ENCODE data around the gene DPP9.

DPP9 gene

DNA sequence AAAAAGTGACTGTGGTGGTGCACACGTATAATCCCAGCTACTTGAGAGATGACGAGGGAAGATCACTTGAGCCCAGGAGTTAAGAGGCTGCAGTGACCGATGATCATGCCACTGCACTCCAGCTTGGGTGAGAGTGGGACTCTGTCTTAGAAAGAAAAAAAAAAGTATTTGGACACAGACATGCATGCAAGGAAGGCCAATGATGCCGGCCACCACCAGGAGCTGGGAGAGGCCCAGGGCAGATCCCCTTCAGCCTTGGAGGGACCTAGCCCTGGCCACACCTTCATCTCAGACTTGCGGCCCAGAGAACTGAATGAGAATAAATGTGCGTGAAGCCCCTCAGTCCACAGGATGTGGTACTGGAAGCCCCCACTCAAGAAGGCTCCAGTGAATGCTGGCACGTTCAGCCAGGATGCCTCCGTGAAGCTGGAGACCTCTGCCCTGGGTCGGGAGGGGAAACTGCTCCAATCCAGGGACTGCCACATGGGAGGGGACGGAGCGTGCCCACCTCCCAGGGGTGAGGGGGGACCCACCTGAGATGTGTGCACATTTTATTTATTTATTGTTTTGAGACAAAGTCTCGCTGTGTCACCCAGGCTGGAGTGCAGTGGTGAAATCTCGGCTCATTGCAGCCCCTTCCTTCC is 69.7 kb downstream of the DPP9 start:
- DNase-seq = no peak

DNA sequence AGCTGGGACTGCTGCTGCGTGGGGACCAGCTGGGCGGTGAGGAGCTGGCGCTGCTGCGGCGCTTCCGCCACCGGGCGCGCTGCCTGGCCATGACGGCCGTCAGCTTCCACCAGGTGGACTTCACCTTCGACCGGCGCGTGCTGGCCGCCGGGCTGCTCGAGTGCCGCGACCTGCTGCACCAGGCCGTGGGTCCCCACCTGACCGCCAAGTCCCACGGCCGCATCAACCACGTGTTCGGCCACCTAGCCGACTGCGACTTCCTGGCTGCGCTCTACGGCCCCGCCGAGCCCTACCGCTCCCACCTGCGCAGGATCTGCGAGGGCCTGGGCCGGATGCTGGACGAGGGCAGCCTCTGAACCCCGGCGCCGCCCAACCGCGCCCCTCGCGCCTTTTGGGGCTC is 71.6 kb downstream of the DPP9 start:
- no peak for DNase-seq

DNA sequence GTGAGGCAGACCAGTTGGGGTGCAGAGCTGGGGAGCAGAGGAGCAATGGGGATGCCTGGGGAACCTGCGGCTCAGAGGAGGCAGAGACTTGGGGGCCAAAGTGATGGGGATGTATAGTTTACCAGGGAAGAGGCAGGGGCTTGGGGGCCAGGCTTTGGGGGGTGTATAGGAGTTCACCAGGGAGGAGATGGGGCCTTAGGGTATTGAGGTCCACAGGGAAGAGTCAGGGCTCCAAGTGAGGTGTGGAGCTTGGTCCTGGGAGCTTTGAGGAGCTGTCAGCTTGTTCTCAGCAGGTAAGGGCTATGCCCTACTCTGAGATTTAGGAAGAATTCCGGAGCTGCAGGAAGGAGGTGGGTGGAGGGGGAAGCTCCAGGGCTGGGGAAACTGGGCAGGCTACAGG is 73.5 kb downstream of the DPP9 start:
- DNase-seq = no peak

DNA sequence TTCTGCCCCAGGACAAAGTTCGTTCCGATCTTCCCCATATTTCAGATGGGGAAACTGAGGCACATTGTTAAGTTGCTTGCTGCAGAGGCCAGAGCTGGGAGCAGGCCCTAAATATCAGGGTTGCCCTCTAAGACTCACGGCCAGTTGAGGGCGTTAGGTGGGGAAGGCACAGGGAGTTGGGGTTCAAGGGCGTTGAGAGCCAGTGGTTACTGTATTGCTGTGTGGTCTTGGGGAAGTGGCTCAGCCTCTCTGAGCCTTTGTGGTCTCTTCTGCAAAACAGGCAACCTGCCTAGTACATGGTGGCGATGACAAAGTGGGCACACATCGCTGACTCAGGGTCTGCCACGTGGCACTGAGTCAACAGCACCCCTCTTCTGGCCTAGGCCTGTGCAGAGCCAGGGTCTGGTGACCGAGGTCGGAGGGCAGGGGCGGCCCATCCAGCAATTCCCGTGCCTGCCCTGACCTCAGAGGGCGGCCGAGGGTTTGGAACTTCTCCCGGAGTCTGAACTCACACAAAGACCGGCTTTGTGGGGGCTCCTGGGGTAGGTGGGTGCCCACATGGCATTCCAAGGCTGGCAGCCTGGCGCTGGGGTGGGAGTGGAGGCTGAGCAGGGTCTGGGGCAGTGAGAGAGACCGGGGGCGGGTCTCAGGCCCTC is 74.1 kb downstream of the DPP9 start:
- no peak for DNase-seq

DNA sequence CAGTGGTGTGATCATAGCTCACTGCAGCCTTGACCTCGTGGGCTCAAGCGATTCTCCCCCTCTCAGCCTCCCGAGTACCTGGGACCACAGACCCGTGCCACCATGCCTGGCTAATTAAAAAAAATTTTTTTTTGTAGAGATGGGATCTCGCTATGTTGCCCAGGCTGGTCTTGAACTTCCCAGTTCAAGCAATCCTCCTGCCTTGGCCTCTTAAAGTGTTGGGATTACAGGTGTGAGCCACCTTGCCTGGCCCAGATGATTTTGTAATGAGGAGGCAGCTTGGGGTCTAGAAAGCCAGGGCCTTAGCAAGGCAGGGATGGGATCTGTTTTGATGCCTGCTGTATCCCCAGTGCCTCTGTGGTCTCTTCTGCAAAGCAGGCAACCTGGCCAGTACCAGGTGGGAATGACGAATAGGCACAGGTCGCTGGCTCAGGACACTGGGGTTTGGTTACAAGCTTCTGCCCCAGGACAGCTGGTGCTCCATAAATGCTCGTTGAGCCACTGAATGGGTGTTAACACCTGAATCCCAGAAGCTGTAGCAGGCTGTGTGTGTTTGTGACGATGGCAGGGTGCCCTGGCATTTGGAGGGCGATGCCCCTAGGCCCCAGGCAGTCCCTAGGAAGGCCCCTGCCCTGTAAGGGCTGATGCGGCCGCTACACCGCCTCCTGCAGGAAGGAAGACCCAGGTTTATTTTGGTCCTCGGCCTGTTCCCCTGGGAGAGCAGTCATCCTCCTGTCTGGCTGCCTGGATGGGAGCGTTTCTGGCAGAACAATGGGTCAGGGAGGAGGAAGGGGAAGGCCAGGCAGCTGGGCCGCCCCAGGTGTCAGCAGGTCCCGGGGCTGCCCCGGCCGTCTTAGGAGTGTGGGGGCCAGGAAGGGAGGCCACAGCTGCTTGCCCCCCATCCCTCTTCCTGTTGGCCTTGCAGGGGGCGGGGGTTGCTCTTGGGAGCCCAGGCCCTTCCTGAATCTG is 75.7 kb downstream of the DPP9 start:
- no peak for DNase-seq

DNA sequence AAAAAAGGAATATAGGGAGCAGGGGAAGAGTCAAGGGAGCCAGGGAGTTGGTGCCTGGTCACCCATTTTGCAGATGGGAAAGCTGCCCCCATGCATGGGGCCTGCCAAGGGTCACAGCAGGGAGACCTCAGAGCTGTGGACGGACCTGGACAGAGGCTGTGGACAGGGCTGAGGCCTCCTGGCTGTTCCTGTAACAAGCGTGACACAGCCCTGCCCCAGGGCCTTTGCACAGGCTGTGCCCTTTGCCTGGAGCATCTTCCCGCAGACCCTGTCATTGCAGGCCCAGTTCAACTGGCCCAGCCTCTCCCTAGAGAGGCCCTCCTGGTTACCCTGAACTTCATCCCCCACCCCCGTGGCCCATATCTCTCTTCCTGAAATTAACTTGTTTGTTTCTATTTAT is 77.9 kb downstream of the DPP9 start:
- no peak for DNase-seq

DNA sequence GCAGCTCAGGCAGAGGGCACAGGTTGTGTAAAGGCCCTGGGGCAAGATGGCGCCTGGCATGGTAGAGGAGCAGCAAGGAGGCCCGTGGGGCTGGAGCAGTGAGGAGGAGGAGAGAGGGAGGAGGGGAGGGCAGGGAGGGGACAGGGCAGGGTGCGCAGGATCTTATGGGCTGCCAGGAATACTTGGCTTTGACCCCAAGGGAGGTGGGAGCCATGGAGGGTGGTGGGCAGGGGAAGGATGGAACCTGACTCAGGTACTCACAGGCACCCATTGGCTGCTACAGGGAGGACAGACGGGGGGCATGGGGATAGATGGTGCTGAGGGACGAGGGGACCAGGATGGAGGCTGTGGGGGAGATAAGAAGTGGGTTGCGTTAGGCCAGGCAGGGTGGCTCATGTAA is 81.0 kb downstream of the DPP9 start:
- DNase-seq = no peak

DNA sequence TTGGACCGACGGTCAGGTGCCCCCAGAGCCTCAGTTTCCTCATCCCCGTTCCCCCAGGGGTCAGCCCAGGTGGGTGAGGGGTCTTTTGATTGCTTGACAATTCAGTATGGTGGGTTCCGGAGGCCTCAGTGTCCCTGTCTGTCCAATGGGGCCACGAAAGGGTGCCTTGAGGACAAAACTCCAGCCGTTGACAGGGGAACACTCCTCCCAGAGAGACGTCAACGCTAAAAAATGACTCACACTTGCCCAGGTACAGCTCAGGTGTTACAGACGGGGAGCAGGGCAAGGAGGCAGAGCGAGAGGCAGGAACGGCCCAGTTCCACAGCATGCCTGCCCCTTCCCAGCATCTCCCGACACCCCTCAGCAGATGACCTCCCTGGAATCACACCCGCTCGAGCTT is 82.5 kb downstream of the DPP9 start:
- no peak for DNase-seq

DNA sequence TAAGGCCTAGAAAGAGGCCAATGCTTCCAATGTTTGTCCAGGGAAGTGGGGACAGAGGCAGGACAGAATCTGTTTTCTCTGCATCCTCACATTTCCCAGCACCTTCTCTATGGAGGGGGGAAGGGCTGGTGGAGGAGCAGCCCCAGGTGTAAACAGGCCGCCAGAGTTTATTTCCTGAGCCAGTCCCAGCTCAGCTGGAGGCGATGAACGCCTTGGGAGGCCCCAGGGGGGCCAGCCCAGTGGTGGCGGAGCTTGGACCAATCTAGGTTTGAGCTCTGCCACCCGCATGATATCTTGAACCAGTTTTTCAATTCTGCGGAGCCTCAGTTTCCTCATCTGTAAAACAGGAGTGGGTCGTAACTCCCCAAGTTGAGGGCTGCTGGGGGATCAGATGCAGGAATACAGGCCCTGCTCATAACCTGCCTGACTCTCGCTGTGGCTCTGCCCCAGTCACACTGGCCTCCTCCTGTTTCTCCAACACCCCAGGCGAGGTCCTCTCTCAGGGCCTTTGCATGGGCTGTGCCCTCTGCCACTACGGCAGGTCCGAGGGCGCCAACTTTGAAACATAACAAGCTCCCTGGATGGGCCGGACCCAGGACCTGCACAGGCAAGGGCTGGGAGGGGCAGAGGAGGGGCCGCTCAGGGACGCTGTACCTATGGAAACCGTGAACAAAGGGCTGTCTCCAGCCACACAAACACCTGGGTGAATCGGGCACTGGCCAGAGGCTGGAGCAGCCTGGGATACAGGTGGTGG is 83.2 kb downstream of the DPP9 start:
- DNase-seq = no peak

DNA sequence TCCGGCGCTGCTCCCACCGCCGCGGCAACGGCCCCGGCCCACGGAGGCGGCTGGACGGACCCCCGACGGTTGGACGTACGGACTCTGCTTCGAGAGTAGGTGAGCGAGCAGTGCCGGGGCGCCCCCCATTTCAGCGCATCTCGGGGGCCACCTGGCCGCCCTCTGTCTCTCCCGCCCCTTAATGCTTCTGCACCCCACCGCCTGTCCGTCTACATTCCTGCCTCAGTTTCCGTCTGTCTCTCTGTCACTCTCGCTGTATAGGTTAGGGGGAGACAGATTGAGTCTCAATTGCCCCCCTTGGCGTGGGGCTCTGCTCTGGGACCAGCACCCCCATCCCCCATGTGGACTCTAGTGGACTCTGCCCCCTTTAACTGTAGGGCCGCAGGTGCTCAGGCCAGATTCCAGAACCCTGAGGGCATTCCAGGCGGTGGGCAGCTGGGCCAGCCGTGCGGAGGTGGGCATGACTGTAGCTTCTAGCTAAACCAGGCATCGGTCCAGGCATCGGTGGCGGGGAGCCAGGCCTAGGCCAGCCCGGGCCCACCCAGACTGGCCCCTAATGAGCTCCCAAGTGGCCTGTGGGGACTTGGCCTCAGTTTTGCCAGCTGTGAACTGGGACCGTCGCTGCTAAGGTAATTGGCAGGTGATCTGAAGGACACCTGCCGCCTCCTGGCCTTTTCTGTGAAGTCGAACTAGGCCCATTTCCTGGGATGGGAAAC is 84.0 kb downstream of the DPP9 start:
- DNase-seq = no peak

DNA sequence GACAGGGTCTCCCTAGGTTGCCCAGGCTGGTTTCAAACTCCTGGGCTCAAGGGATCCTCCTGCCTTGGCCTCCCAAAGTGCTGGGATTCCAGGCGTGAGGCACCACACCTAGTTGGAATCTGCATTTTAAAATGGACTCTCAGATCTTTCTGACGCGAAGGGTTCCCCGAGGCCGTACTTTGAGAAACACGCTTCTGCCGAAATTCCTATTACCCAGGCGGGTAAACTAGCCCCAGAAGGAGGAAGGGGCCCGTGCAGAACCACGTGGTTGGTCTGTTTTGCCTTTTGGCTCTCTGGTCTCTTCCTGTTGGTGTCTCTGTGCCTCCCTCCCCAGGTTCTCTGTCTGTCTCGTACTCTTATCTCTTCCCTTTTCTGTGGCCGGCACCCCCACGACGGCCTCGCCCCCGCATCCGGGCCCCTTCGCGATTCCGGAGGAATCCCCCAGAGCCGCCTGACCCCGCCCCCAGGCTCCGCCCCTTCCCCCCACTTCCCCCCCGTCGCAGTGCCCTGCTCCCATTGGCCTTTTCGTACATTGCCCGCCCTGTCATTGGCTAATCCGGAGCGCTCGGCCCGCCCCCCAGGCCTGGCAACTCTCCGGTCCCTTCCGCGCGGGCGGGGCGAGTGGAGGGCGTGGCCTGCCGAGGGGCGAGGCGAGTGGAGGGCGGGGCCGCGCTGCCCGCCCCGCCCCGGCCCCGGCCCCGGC is 84.7 kb downstream of the DPP9 start, which contains the start of gene TNFAIP8L1:
Gene TNFAIP8L1, plus strand, starts transcription at position 689 of the 703 bp plus-strand sequence. CDS start 12,354 bp downstream, outside the sequence.
- DNase-seq = peak; percentile 95

DNA sequence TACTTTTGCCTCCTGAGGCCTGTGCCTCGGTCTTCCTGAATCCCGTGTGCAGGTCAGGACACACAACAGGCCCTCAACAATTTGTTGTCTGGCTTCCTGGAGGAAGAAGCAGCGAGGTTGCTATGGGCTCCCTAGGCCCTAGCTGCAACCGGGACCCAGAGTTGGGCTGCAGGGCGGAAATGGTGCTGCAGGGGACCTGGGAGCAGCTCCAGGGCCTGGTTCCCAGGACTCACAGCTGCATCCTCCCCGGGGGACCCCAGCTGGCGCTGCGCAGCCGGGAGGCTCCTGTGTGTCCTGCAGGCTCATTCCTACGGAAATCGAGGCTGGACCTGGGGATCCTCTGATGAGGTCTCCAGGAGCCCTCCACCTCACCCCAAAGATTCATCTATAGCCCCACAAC is 85.3 kb downstream of the DPP9 start:
- DNase-seq = no peak

DNA sequence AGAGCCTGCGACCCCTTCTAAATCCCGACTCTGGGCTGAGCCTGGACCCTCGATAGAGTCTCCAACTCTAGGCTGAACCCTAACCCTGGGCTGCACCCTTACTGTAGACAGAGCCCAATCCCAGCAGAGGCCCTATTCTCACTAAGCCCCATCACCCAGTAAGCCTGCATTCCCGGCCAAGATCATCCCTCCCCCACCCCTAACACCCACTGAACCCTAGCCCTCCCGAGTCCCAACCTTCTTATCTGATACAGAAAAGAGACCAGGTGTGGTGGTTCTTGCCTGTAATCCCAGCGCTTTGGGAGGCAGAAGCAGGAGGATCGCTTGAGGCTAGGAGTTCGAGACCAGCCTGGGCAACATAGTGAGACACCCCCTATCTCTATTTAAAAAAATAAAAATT is 86.9 kb downstream of the DPP9 start:
- no peak for DNase-seq

DNA sequence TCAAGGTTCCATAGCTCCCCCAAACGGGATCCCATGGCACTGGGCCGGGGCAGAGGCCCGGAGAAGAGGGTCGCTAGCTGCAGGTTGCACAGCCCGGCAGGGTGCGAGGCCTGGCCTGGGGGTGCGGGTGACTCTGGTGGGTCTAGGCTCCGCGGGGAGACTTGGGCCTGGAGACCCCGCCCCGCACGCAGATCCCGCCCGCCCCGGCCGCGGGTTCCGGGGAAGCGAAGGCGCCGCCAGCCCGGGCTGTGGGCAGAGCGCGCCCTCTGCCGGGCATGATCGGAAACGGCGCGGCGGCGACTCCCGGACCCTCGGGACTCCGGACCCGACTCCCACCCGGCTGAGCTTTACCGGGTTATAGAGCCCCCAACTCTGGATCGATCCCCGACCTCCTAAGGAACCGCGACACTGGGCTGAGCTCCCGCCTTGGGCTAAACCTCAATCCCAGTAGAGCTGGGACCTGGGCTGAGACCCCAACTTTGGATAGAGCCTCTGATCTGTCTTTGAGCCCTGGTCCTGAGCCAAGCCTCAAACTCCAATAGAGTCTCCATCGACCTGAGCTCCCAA is 87.4 kb downstream of the DPP9 start:
- peak; percentile 51 for DNase-seq

DNA sequence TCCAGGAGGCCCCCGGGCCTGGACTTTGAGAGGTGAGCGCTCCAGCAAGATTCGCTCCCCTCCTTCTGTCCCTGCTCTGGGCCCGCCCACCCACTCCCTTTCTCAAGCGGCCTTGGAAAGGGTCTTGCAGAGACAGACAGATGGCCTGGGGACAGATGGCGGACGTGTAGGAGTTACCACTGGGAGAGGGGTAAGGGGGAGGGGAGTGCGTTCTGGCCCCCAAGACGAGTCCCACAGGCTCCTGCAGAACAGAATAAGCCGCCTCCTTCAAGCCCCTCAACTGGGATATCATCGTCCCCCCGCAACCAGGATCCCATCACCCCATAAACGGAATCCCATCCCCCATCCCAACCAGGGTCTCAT is 87.9 kb downstream of the DPP9 start:
- no peak for DNase-seq

DNA sequence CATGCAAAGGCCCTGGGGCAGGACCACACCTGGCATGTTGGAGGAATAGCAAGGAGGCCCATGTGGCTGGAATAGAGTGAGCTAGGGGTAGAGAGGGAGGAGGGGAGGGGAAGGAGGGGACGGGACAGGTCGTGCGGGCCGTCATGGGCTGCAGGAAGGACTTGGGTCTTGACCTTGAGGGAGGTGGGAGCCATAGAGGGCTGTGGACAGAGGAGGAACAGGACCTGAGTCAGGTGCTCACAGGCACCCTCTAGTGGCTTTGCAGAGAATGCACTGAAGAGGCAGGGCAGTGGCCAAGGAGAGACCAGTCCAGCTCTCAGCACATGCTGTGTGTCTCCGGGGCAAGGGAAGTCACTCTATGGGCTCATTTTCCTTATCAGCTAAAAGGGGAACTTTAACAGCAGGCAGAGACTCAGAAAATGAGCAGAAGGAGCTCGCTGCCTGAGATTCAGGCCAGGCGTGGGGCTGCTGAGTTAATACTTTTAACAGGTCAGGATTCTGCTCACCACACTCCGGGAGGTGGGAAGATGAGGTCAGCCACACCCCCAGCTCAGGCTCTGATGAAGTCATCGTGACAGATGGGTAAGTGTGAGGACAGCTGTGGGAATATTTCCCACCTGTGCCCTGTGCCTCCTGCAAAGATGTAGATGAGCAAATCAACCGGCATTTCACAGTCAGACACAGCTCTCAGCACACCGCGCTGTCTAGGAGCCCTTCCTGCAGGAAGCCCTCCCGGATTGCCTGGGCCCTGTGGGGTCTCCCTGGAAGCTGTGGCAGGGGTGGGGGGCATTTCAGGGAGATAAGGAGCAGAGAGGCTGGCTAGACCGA is 90.3 kb downstream of the DPP9 start:
- DNase-seq = peak; percentile 81

All from HCEC 1CT (cell line).